ENCODE measurements around the gene ENTPD2. TPM values are rescaled to one million over a fixed set of nuclear protein-coding genes. Genes with fewer than 3 reads are reported as not detected.

Gene ENTPD2
- total and polyA plus RNA-seq, 4 donors: 0.09 to 0.40 (median 0.21) TPM

- Histone ChIP-seq H3K4me1 (ENCODE audit: control insufficient read depth in 4 of 4, insufficient read depth in 4 of 4, low read length in 3 of 4) (peaks cover 13 to 43% (median 20%) of the 10 kb centered on the region in 4 donors), H3K27ac (ENCODE audit: low read depth in 1 of 2, low read length in 2 of 2) (no peak overlapping the region), H3K27me3 (ENCODE audit: control insufficient read depth in 4 of 4, insufficient read depth in 4 of 4, low read length in 3 of 4) (peaks cover 0 to 11% (median 8%) of the 10 kb centered on the region in 4 donors), H3K9me3 (ENCODE audit: control insufficient read depth in 4 of 4, low read length in 3 of 4) (no peaks in the 10 kb centered on the region), H3K36me3 (ENCODE audit: control insufficient read depth in 4 of 4, insufficient read depth in 3 of 4, low read depth in 1 of 4, low read length in 3 of 4) (no peaks in the 10 kb centered on the region), H3K9ac (ENCODE audit: low read depth in 1 of 2, low read length in 2 of 2) (no peak overlapping the region), H3K4me3 (ENCODE audit: low read depth in 1 of 3, low read length in 3 of 3) (no peak overlapping the region)
- TF ChIP-seq RXRA (IDR thresholded peaks at IDR 0.05) (no peak), SP1 (IDR thresholded peaks at IDR 0.05) (no peak), TAF1 (conservative IDR thresholded peaks at IDR 0.05) (no peak), YY1 (IDR thresholded peaks at IDR 0.05) (no peak), RAD21 (IDR thresholded peaks at IDR 0.05) (no peak), FOXA2 (IDR thresholded peaks at IDR 0.05) (no peak), JUND (IDR thresholded peaks at IDR 0.05) (no peak), FOXA1 (IDR thresholded peaks at IDR 0.05) (no peak), HNF4A (conservative IDR thresholded peaks at IDR 0.05) (no peak), CTCF (IDR thresholded peaks at IDR 0.05; ENCODE audit: low read depth, low read length, missing input control) (no peak)
- TF ChIP-seq, protein P1, sequence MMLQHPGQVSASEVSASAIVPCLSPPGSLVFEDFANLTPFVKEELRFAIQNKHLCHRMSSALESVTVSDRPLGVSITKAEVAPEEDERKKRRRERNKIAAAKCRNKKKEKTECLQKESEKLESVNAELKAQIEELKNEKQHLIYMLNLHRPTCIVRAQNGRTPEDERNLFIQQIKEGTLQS (IDR thresholded peaks at IDR 0.05): no peak
- WGBS: 85% methylated on average over 5 of the region's 5 CpGs
- DNase-seq (ENCODE audit: low spot score): no peak
Observed at GRCh38 chr9:137050570-137050969, 3.3 kb downstream of the ENTPD2 start.

DNA sequence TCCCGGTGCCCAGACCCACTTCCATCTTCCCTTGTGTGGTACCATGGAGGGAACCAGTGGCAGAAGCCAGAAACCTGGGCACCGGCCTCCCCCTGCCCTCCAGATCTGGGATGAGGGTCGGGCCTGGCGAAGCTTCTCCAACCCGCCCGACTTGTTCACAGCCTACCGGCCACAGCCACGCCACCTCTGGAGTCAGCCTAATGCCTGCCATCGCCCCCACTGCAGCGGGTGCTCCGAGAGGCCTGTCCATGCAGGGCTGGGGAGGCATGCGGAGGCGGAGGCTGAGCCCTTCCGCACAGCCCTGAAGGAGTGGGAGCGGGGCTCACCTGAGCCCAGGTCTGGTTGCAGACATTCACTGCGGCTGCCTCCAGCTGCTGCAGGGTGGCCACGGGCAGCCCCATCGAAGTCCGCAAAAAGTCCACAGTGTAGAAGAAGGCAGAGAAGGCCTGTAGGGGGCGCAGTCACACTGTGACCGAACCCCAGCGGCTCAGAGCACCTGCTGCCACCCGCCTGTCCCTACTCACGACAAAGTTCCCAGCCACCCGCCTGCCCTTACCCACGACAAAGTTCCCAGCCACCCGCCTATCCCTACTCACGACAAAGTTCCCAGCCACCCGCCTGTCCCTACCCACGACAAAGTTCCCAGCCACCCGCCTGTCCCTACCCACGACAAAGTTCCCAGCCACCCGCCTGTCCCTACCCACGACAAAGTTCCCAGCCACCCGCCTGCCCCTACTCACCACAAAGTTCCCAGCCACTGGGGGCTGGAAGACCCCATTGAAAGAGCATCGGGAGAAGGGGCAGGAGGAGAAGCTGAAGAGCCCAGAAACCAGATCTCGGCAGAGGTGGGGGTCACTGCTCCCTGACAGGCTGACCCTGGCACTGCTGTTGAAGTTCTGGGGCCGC lies 4.1 kb downstream of the ENTPD2 start:
- H3K4me1 ChIP-seq (ENCODE audit: control insufficient read depth in 4 of 4, insufficient read depth in 4 of 4, low read length in 3 of 4): peaks cover 6 to 39% (median 13%) of the 10 kb centered on the region in 4 donors
- H3K9ac ChIP-seq (ENCODE audit: low read depth in 1 of 2, low read length in 2 of 2): no peak overlapping the region
- no peaks in the 10 kb centered on the region for H3K36me3 ChIP-seq (ENCODE audit: control insufficient read depth in 4 of 4, insufficient read depth in 3 of 4, low read depth in 1 of 4, low read length in 3 of 4)
- peak; percentile 68 for DNase-seq (ENCODE audit: low spot score)
- no peak overlapping the region for H3K27ac ChIP-seq (ENCODE audit: low read depth in 1 of 2, low read length in 2 of 2)
- peaks cover 6 to 14% (median 8%) of the 10 kb centered on the region in 4 donors for H3K27me3 ChIP-seq (ENCODE audit: control insufficient read depth in 4 of 4, insufficient read depth in 4 of 4, low read length in 3 of 4)
- H3K9me3 ChIP-seq (ENCODE audit: control insufficient read depth in 4 of 4, low read length in 3 of 4): no peaks in the 10 kb centered on the region
- TF ChIP-seq CTCF (IDR thresholded peaks at IDR 0.05; ENCODE audit: low read depth, low read length, missing input control) (peak; percentile 56), RAD21 (IDR thresholded peaks at IDR 0.05) (peak; percentile 52 to 76), GABPA (IDR thresholded peaks at IDR 0.05 in 1 of 2, conservative IDR thresholded peaks at IDR 0.05 in 1 of 2) (no peak)
- 48% methylated on average over 38 of the region's 38 CpGs for WGBS
- H3K4me3 ChIP-seq (ENCODE audit: low read depth in 1 of 3, low read length in 3 of 3): no peak overlapping the region
